T-helper 1 cell treated with Interleukin-12 subunit alpha and Interleukin-12 subunit beta and Interleukin-4 antibody, amounts not matched to agents 30 μg/mL and 1 μg/mL, for 36 hours (primary cell): ENCODE data around the gene U2AF1L4.
A peak's percentile ranks its signal among the peaks of the same experiment; 100 is the strongest.

Experiments
- H3K27ac Mint-ChIP-seq: one replicate; pipeline ENCODE4 v1.8.0; 2021; ENCODE audit warnings: mild to moderate bottlenecking, mixed read lengths
- H3K27me3 Mint-ChIP-seq: one replicate; pipeline ENCODE4 v1.8.0; 2021; ENCODE audit warnings: low read depth, mixed read lengths
- H3K36me3 Mint-ChIP-seq: one replicate; pipeline ENCODE4 v1.8.0; 2021; ENCODE audit warnings: low read depth, mixed read lengths
- H3K4me1 Mint-ChIP-seq: one replicate; pipeline ENCODE4 v1.8.0; 2021; ENCODE audit warnings: low read depth, mixed read lengths
- H3K4me3 Mint-ChIP-seq: one replicate; pipeline ENCODE4 v1.8.0; 2021; ENCODE audit warnings: mild to moderate bottlenecking, moderate library complexity, mixed read lengths
- H3K9me3 Mint-ChIP-seq: one replicate; pipeline ENCODE4 v1.8.0; 2021; ENCODE audit warnings: mixed read lengths

U2AF1L4 gene

GRCh38 chr19:35721374-35721773 lies 23.8 kb downstream of the U2AF1L4 start:
- no peak overlapping the region for H3K4me3 Mint-ChIP-seq

DNA sequence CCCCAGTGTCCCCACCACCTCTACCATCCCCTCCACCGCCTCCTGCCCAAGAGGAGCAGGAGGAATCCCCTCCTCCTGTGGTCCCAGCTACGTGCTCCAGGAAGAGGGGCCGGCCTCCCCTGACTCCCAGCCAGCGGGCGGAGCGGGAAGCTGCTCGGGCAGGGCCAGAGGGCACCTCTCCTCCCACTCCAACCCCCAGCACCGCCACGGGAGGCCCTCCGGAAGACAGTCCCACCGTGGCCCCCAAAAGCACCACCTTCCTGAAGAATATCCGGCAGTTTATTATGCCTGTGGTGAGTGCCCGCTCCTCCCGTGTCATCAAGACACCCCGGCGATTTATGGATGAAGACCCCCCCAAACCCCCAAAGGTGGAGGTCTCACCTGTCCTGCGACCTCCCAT lies 24.6 kb downstream of the U2AF1L4 start:
- peaks cover 47% of the 10 kb centered on the region for H3K36me3 Mint-ChIP-seq
- H3K4me1 Mint-ChIP-seq = peaks cover 20% of the 10 kb centered on the region
- no peaks in the 10 kb centered on the region for H3K9me3 Mint-ChIP-seq
- no peak overlapping the region for H3K27ac Mint-ChIP-seq
- H3K4me3 Mint-ChIP-seq = no peak overlapping the region
- H3K27me3 Mint-ChIP-seq = no peaks in the 10 kb centered on the region

More at GRCh38 chr19:35721374-35721773, 23.8 kb downstream of the U2AF1L4 start:
- peaks cover 13% of the 10 kb centered on the region for H3K4me1 Mint-ChIP-seq
- H3K27ac Mint-ChIP-seq = no peak overlapping the region
- H3K36me3 Mint-ChIP-seq = peaks cover 47% of the 10 kb centered on the region
- no peaks in the 10 kb centered on the region for H3K27me3 Mint-ChIP-seq
- no peaks in the 10 kb centered on the region for H3K9me3 Mint-ChIP-seq

DNA sequence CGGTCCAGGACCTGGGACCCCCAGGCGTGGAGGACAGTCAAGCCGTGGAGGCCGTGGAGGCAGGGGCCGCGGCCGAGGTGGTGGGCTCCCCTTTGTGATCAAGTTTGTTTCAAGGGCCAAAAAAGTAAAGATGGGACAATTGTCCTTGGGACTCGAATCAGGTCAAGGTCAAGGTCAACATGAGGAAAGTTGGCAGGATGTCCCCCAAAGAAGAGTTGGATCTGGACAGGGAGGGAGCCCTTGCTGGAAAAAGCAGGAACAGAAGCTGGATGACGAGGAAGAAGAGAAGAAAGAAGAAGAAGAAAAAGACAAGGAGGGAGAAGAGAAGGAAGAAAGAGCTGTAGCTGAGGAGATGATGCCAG lies 25.1 kb downstream of the U2AF1L4 start:
- Mint-ChIP-seq H3K27me3 (no peaks in the 10 kb centered on the region), H3K36me3 (peaks cover 42% of the 10 kb centered on the region), H3K9me3 (no peaks in the 10 kb centered on the region), H3K27ac (no peak overlapping the region), H3K4me3 (peak overlapping the region; percentile 16), H3K4me1 (peaks cover 21% of the 10 kb centered on the region)

DNA sequence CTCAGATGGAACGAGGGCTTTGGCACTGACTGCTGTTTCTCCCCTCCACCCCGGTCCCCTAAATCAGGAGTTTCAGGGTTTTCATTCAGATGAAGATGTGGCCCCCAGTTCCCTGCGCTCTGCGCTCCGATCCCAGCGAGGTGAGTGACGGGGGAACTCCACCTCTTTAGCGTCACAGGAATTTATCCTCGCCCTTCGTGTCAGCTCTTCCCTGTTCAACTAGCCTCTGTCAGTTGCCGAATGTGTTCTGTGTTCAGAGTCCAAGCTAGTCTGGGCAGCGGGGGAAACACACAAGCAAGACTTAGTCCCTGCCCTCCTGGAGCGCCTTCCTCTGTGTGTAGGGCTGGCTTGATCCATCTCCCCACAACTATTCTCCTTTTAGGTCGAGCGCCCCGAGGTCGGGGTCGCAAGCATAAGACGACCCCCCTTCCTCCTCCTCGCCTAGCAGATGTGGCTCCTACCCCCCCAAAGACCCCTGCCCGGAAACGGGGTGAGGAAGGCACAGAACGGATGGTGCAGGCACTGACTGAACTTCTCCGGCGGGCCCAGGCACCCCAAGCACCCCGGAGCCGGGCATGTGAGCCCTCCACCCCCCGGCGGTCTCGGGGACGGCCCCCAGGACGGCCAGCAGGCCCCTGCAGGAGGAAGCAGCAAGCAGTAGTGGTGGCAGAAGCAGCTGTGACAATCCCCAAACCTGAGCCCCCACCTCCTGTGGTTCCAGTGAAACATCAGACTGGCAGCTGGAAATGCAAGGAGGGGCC lies 25.6 kb downstream of the U2AF1L4 start:
- Mint-ChIP-seq H3K27ac (peak overlapping the region; percentile 94), H3K27me3 (no peaks in the 10 kb centered on the region), H3K9me3 (no peaks in the 10 kb centered on the region), H3K36me3 (peaks cover 37% of the 10 kb centered on the region), H3K4me1 (peaks cover 25% of the 10 kb centered on the region), H3K4me3 (peak overlapping the region; percentile 95)

GRCh38 chr19:35718345-35719041 lies 26.7 kb downstream of the U2AF1L4 start:
- Mint-ChIP-seq H3K4me3 (peak overlapping the region; percentile 95), H3K27ac (peak overlapping the region; percentile 94), H3K27me3 (no peaks in the 10 kb centered on the region), H3K36me3 (peaks cover 31% of the 10 kb centered on the region), H3K9me3 (no peaks in the 10 kb centered on the region), H3K4me1 (peaks cover 36% of the 10 kb centered on the region)

GRCh38 chr19:35717665-35718344 lies 27.4 kb downstream of the U2AF1L4 start, which contains the start of gene KMT2B:
KMT2B (plus strand) TSS chr19:35718003; CDS start chr19:35718019, 16 bp downstream.
- peak within 1 kb of the TSS; percentile 95 for H3K4me3 Mint-ChIP-seq
- peaks cover 27% of the 10 kb centered on the region for H3K36me3 Mint-ChIP-seq
- peaks cover 42% of the 10 kb centered on the region for H3K4me1 Mint-ChIP-seq

GRCh38 chr19:35716801-35717664 lies 28.2 kb downstream of the U2AF1L4 start:
- Mint-ChIP-seq H3K27me3 (no peaks in the 10 kb centered on the region), H3K9me3 (no peaks in the 10 kb centered on the region), H3K36me3 (peaks cover 23% of the 10 kb centered on the region), H3K4me1 (peaks cover 49% of the 10 kb centered on the region), H3K27ac (peak overlapping the region; percentile 97), H3K4me3 (peak overlapping the region; percentile 93)

More at GRCh38 chr19:35717665-35718344, 27.4 kb downstream of the U2AF1L4 start, which contains the start of gene KMT2B:
- Mint-ChIP-seq H3K27ac (peak within 1 kb of the TSS; percentile 97), H3K9me3 (no peaks in the 10 kb centered on the region), H3K27me3 (no peaks in the 10 kb centered on the region)

DNA sequence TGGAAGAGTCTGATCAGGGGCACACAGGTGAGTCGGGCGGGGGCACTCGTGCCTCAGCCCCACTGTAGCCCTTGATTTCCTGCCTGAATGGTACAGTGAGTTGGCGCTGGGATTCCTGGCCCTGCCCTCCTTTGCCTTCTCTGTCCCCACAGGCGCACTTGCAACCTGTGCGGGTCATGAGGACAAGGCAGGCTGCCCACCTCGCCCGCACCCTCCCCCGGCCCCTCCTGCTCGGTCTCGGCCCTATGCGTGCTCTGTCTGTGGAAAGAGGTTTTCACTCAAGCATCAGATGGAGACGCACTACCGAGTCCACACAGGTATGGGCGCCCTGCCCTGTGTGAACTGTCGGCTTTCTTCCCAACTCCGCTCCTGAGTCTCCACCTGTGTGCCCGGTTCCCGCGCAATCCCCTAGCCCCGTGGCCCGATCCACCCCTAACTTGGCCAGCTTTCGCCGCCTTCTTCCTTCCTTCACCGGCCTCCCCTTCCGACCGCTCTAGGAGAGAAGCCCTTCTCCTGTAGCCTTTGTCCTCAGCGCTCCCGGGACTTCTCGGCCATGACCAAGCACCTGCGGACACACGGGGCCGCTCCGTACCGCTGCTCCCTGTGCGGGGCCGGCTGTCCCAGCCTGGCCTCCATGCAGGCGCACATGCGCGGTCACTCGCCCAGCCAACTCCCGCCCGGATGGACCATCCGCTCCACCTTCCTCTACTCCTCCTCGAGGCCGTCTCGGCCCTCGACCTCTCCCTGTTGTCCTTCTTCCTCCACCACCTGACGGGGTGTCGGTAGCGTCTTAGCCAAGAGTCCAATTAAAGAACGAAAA lies 29.0 kb downstream of the U2AF1L4 start:
- peaks cover 54% of the 10 kb centered on the region for H3K4me1 Mint-ChIP-seq
- H3K4me3 Mint-ChIP-seq = peak overlapping the region; percentile 93
- H3K9me3 Mint-ChIP-seq = no peaks in the 10 kb centered on the region
- no peaks in the 10 kb centered on the region for H3K27me3 Mint-ChIP-seq
- H3K27ac Mint-ChIP-seq = peak overlapping the region; percentile 97
- H3K36me3 Mint-ChIP-seq = peaks cover 20% of the 10 kb centered on the region

GRCh38 chr19:35715355-35715809 lies 29.8 kb downstream of the U2AF1L4 start:
- H3K9me3 Mint-ChIP-seq = no peaks in the 10 kb centered on the region
- peaks cover 62% of the 10 kb centered on the region for H3K4me1 Mint-ChIP-seq
- H3K27ac Mint-ChIP-seq = peak overlapping the region; percentile 97
- peak overlapping the region; percentile 93 for H3K4me3 Mint-ChIP-seq
- peaks cover 18% of the 10 kb centered on the region for H3K36me3 Mint-ChIP-seq
- no peaks in the 10 kb centered on the region for H3K27me3 Mint-ChIP-seq

- H3K36me3 Mint-ChIP-seq = peaks cover 16% of the 10 kb centered on the region
- H3K27me3 Mint-ChIP-seq = no peaks in the 10 kb centered on the region
- peaks cover 66% of the 10 kb centered on the region for H3K4me1 Mint-ChIP-seq
- H3K27ac Mint-ChIP-seq = peak overlapping the region; percentile 99
- H3K4me3 Mint-ChIP-seq = peak overlapping the region; percentile 93
- no peaks in the 10 kb centered on the region for H3K9me3 Mint-ChIP-seq
Observed at GRCh38 chr19:35714601-35715354, 30.4 kb downstream of the U2AF1L4 start.

GRCh38 chr19:35713904-35714495 lies 31.2 kb downstream of the U2AF1L4 start:
- Mint-ChIP-seq H3K36me3 (peaks cover 12% of the 10 kb centered on the region), H3K4me3 (peak overlapping the region; percentile 93), H3K27ac (peak overlapping the region; percentile 99), H3K9me3 (no peaks in the 10 kb centered on the region), H3K4me1 (peaks cover 62% of the 10 kb centered on the region), H3K27me3 (no peaks in the 10 kb centered on the region)

GRCh38 chr19:35713506-35713850 lies 31.7 kb downstream of the U2AF1L4 start:
- no peaks in the 10 kb centered on the region for H3K27me3 Mint-ChIP-seq
- peak overlapping the region; percentile 93 for H3K4me3 Mint-ChIP-seq
- H3K36me3 Mint-ChIP-seq = peaks cover 9% of the 10 kb centered on the region
- peaks cover 61% of the 10 kb centered on the region for H3K4me1 Mint-ChIP-seq
- peak overlapping the region; percentile 99 for H3K27ac Mint-ChIP-seq
- H3K9me3 Mint-ChIP-seq = no peaks in the 10 kb centered on the region
